DND-41 (cell line): ENCODE results near the gene RSPH9.

Experiments used
- EZH2 ChIP-seq: IDR thresholded peaks from 3 replicates; pipeline ENCODE4 v1.6.1; 2012; ENCODE audit warnings: borderline replicate concordance, low read depth, mild to moderate bottlenecking, moderate library complexity, low read length, inconsistent platforms; ENCODE audit not compliant: severe bottlenecking
- TF ChIP-seq, protein P1 (sequence below): IDR thresholded peaks from 2 replicates; pipeline ENCODE4 v1.5.1; 2012; ENCODE audit warnings: borderline replicate concordance, low read length, moderate library complexity, mild to moderate bottlenecking; ENCODE audit not compliant: poor library complexity, severe bottlenecking; ENCODE audit errors: extremely low read depth

DNA sequence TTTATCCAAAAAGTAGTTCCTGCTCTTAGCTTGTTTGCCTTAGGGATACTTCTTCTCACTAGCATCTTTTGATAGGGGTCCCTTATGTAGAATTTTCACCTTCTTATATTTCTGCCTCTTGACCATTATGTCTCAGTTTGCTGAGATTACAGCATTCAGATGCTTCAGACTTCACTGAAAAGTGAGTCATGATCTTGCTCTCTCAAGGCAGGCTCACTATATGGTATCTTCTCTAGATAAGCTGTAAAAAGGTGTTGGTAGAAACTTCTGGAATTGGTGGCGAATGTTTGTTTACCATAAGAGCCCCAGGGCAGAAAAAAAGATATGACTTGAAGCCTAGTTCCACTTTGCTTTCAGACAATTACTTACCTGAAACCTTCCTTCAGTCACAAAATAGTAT lies 35.4 kb upstream of the RSPH9 start:
- TF ChIP-seq, protein P1, sequence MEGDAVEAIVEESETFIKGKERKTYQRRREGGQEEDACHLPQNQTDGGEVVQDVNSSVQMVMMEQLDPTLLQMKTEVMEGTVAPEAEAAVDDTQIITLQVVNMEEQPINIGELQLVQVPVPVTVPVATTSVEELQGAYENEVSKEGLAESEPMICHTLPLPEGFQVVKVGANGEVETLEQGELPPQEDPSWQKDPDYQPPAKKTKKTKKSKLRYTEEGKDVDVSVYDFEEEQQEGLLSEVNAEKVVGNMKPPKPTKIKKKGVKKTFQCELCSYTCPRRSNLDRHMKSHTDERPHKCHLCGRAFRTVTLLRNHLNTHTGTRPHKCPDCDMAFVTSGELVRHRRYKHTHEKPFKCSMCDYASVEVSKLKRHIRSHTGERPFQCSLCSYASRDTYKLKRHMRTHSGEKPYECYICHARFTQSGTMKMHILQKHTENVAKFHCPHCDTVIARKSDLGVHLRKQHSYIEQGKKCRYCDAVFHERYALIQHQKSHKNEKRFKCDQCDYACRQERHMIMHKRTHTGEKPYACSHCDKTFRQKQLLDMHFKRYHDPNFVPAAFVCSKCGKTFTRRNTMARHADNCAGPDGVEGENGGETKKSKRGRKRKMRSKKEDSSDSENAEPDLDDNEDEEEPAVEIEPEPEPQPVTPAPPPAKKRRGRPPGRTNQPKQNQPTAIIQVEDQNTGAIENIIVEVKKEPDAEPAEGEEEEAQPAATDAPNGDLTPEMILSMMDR, result no peak
- no peak for TF ChIP-seq EZH2
